GM21825 (cell line): ENCODE measurements around the gene LRIG3.
"Not testable (repeated sequence)": the region's sequence is repeated elsewhere in the genome, so short reads cannot be mapped to it uniquely, and the experiment has no call there.

ENCODE experiments used
- ATAC-seq: cut with Tn5 transposase; IDR thresholded peaks from one replicate; pipeline ENCODE4 v1.9.1; 2021; ENCODE audit warnings: mild to moderate bottlenecking, moderate library complexity; ENCODE audit not compliant: unreplicated experiment

The LRIG3 gene

DNA sequence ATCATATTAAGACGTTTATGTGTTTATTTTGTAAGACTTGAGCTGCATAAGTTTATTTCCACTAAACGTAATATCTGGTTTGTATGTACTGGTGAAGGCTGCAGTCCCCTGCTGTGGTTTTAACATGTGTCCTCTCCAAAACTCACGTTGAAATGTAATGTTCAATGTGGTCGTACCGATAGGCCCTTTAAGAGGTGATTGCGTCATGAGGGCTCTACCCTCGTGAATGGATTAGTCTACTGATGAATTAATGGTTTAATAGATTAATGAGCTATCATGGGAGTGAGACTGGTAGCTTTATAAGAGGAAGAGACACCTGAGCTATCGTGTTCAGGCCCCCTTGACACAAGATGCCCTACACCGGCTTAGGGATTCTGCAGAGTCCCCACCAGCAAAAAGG lies 14.9 kb downstream of the LRIG3 start:
- no peak for ATAC-seq

- not testable (repeated sequence) for ATAC-seq
Measured at GRCh38 chr12:58902726-58903125, 17.6 kb downstream of the LRIG3 start.

DNA sequence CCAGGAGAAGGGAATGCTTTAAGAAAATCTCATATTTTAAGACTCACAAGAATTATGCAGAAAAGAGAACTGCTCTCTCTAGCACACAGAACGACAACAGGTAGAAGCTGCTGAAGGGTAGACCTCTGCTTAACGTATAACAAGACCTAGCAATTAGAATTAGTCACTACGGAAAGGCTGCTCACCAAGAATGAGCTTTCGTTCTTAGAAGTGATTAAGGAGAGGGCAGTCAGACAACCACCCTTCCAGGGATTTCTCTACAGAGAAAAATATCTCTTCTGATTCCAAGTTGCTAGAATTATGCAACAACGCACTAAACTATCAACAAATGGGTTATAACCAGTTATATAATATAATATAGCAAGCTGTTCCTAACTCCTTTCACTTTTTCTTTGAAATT lies 18.6 kb downstream of the LRIG3 start:
- no peak for ATAC-seq

DNA sequence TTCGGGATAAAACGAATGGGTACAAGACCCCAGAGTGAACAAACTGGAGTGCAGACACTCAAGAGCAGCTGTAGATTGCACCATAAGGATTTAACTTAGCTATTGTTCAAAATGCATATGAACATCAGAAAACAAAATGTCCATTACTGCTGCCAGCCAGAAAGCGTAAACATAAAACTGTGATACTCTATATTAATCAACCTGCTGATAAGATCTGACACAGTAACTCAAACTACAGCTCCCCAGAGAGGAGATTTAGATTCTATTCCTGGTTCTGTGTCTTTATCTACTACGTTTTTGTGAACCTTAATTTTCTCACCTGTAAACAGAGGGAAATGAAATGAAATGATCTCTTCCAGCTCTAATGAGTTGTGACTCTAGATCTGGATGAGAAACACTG lies 22.3 kb downstream of the LRIG3 start:
- no peak for ATAC-seq

DNA sequence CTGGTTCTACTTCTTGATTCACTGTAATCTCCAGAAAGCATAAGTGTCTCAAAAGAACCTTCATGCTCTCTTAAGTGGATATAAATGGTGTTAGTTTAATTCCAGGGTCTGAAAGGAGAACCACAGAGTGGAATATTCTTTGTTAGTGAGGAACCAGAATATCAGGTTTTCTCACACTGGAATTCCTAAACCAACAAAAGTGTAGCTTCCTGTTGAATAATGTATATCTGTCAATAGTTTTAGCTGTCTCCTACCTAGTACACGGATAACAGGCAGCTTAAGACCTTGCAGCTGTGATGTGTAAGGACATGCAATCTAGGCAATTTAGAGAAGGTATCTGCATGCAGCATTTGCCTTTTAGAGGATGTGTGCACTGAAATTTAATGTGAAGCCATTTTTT lies 24.0 kb downstream of the LRIG3 start:
- ATAC-seq = no peak

GRCh38 chr12:58895053-58895452 lies 25.3 kb downstream of the LRIG3 start:
- ATAC-seq = no peak

- no peak for ATAC-seq
Measured at GRCh38 chr12:58894040-58894439, 26.3 kb downstream of the LRIG3 start.

DNA sequence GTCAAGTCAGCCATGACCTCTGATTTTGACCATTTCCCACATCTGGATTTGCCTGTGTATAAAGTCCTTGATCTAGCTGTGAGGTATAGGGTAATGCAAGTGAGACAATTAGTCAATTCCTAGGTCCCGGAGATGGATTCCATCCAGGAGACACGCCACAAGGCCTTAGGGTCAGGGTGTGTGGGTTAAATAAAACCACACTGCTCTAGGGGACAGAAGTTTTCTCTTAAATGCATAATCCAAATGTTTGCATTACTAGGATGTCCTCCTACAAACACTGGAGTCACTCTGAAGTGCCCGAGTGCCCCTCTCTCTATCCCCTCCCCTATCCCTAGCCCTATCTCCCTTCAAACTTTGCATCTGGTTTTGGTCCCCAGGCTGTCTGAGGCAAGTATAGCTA lies 26.8 kb downstream of the LRIG3 start:
- ATAC-seq = no peak

- no peak for ATAC-seq
Measured at GRCh38 chr12:58889557-58889956, 30.7 kb downstream of the LRIG3 start.

DNA sequence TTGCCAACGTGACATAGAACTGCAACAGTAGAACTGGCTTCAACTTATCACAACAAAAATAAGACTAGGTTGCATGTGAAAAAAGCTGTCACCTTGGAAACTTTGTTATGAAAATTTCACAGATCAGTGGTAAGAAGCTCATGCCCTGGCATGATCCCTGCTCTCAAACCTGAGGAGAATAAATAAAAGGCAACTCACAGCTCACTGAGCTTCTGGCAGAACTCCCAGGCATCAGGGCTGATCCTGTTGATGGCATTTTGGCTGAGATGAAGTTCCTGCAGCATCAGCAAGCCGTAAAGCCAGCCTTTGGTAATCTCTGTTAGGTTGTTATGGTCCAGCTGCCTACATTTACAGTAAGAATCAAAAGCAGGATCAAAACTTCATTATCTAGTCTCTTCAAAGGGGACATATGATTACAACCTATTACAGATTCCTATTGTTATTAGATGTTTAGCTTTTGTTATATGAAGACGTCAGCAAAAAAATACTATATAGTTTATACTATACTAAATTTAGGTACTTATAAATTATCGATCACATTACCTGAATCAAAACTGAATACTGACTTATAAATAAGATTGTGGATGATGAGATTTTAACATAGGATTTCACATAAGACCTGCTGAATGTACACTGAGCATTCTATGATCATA lies 32.0 kb downstream of the LRIG3 start:
- ATAC-seq = no peak

DNA sequence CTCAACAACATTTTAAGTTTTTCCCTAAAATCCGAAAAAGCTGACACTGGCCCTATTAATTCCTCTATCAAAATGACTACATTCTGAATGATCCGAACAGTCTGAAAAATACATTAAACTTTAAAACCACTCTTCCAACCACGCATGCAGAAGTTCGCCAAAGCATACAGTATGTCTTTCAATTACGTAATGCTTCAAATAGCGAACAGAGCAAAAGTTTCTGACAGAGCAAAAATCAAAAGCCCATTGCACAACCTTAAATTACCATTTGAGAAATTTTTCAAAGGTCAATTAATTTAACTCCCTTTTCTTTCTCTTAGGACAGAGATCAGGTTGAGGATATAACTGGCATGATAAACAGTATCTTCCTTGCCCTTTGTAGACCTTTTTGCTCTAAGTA lies 33.2 kb downstream of the LRIG3 start:
- ATAC-seq = no peak

- ATAC-seq = no peak
Measured at GRCh38 chr12:58886474-58886873, 33.8 kb downstream of the LRIG3 start.

DNA sequence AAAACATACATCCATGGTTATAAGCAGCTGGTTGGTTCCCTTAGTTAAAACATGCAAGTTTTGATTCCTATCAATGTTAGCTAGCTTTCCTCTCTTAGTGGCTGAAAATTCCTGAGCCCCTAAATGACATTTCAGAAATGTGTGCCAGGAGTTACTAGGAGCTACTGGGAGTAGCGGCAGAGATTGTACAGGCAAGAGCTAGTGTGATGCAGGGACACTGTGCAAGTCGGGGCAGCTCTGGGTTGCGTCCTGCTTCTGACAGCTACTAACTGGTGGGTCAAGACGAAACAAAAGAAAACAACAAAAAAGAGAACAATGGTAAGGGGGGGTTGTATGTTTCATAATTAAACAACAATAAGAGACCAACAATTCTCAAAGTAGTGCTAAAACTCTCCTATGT lies 35.4 kb downstream of the LRIG3 start:
- no peak for ATAC-seq

GRCh38 chr12:58883576-58884334 lies 36.5 kb downstream of the LRIG3 start:
- ATAC-seq = no peak

DNA sequence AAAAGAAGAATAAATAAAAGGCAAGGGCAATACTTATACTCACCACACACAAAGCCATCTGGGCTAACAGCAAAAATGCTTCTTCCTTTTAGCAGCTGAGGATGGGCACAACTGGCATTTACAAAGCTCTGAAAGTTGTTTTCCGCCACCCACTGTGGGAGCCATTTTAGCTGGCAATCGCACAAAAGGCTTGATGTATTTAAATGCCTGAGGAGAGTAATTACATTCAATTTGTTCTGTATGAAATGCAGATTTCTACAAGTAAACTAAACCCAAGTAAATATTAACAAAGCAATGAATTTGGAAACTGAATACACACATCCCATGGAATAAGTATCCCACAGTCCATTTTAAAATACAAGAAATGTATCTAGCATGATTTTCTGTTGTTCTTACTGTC lies 37.5 kb downstream of the LRIG3 start:
- no peak for ATAC-seq

- ATAC-seq = no peak
Measured at GRCh38 chr12:58881816-58882215, 38.5 kb downstream of the LRIG3 start.

DNA sequence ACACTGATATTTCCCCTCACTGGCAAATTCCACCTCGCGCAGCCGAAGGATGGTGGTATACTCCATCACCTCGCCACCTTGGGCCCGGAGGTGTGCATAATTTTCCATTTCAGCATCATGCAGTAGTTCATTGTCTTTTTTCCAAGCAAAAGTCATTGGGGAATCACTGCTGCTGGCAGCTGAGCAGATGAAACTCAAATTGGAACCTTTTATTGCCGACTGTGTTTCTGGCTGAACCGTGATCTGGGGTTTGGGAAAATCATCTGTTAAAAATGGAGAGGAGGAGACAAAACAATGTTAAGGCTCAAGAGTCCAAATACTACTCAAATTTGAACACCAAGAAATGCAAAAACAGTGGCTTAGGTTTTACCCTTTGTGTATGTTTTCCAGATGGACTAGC lies 39.7 kb downstream of the LRIG3 start:
- ATAC-seq = no peak

DNA sequence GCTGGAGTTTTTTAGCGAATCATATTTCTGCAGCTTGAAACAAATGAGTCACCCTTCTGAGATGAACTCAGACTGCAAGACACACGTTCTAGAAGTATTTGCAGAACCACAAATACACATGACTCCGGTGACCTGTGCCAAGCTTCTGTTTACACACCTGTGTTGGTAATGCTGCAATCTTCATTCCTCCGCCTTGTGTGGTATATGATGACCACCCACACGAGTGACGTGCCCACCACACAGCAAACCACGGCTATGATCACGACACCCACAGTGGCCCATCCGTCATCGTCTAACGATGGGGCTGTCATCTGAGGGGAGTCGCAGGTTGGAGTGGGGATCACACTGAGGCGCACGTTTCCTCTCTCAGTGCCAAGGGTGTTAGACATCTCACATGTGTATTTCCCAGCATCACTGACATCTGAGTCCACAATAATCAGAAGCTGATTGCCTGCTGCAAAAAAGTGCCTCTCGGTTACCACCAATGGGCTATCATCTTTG lies 43.0 kb downstream of the LRIG3 start:
- ATAC-seq = no peak

DNA sequence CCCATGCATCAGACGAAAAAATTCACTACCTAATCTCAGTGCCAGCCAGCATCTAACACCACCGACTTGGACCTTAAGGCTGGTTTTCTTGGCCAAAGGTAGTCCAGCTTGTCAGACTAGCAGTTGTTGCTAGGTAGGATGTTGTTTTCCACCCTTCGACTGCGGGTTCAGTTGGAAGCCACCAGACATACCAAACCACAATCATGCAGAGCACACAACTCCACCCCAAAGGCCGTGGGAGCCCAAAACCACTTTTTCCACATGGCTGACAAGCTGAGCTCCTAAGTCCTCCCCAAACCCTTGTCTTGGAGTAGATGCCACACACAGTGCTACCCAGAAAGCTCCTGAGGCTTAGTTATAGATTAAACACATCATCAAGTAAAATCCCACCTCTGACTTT lies 46.8 kb downstream of the LRIG3 start:
- no peak for ATAC-seq

- no peak for ATAC-seq
Measured at GRCh38 chr12:58871556-58871955, 48.7 kb downstream of the LRIG3 start.

DNA sequence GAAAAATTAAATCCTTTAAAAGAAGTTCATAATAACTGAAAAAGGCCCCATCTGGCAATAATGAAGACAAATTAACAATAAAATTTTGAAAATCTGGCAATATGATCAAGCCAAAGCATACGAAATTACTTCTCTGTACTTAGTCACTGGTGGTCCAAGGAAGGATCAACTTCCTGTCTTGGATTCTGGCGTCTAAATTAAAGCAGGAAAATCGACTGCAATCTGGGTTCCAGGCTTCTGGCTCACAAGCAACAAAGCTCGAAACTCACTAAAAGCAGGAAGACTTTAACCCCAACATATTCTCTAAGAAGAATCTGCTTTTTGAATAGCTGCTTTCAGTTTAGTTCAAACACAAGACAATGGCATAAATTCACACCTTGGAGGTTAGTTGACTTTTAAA lies 49.7 kb downstream of the LRIG3 start:
- no peak for ATAC-seq

GRCh38 chr12:58860788-58861240 lies 59.5 kb downstream of the LRIG3 start:
- ATAC-seq = no peak
